ENCODE measurements around the gene SETBP1.

SETBP1 gene

DNA sequence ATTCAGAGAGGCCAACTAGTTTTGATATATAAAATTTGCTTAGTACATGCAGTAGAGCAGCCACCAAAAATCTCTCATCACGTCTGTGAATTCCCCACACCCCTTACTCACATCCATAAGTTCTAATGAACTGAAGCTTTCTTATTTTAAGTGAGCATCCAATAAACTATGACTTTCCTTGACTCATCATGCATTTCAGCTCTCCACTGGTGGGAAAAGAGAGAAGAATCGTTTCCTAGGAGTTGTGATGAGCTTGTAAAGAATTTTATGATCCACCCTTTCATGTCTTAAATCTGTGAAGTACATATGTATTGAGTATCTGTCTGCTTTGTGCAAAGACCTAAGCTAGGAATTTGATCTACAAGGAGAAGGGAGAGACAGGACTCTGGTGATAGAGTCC is 428.6 kb downstream of the SETBP1 start:
- TF ChIP-seq, protein P1, sequence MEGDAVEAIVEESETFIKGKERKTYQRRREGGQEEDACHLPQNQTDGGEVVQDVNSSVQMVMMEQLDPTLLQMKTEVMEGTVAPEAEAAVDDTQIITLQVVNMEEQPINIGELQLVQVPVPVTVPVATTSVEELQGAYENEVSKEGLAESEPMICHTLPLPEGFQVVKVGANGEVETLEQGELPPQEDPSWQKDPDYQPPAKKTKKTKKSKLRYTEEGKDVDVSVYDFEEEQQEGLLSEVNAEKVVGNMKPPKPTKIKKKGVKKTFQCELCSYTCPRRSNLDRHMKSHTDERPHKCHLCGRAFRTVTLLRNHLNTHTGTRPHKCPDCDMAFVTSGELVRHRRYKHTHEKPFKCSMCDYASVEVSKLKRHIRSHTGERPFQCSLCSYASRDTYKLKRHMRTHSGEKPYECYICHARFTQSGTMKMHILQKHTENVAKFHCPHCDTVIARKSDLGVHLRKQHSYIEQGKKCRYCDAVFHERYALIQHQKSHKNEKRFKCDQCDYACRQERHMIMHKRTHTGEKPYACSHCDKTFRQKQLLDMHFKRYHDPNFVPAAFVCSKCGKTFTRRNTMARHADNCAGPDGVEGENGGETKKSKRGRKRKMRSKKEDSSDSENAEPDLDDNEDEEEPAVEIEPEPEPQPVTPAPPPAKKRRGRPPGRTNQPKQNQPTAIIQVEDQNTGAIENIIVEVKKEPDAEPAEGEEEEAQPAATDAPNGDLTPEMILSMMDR (conservative IDR thresholded peaks at IDR 0.05; ENCODE audit: low read depth, low read length), result no peak
- no peak for DNase-seq (ENCODE audit: low read depth)

DNA sequence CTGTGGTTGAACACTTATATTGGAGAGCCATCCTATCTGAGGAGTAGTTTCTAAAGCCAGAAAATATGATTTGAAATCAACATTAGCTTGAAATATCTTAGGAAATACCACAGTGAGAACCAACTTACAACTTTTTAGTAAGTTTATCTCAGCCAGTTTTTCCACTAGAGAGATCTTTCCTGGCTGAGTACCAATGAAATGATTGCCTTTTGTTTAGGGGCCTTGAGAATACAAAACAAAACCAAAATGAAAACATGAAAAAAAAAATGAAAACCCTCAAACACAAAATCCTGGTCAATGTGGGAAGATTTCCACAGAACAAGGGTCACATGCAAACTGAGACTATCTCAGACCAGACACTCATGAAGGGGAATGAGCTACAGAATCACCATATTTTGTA is 429.0 kb downstream of the SETBP1 start:
- DNase-seq (ENCODE audit: low read depth), result no peak
- TF ChIP-seq, protein P1 (conservative IDR thresholded peaks at IDR 0.05; ENCODE audit: low read depth, low read length), result no peak
- no peak overlapping the region for H3K4me3 ChIP-seq (ENCODE audit: low read length)

More for the DNA sequence above, 428.6 kb downstream of the SETBP1 start:
- no peak overlapping the region for H3K4me3 ChIP-seq (ENCODE audit: low read length)

DNA sequence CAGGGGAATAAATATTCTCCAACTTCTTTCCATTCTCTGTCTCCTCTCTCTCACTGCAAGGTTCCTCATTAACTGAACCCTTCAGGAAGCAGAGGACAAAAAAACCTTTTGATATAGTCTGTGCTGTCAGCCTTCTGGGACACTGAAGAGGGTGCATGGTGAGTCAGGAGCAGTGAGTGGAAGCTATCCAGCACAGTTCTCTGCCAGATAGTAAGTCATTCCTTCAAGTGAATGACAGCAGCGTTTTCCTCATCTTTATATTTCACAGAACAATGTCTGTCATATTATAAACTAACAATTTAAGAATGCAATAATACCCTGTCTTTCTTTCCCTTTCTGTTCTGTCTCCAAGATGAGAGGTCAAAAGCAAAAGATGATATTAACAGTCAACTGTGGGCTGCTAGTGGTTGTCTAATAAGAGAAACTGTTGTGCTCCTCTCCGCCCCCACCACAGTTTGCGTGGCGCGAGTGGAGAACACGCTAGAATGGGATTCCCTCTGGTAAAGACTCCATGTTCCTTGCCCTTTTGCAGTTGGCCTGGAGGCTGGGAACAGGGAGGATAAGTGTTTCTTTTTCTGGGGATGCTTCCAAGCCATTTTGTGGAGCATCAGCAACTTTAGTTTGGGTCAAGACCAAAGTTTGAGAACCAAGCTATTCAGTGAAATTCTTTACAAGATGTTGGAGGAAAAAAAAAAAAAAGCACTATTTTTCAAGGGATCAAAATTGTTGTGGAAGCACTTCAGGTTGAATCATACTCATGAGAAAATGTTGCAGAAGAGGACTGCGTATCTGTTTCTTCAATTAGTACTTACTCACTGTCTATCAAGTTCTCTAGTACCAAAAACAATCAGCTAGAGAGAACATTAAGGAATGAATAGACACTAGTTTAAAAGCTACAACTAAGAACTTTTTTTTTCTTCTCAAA is 430.2 kb downstream of the SETBP1 start:
- DNase-seq (ENCODE audit: low read depth), result no peak
- H3K4me3 ChIP-seq (ENCODE audit: low read length), result no peak overlapping the region
- TF ChIP-seq, protein P1 (conservative IDR thresholded peaks at IDR 0.05; ENCODE audit: low read depth, low read length), result no peak

DNA sequence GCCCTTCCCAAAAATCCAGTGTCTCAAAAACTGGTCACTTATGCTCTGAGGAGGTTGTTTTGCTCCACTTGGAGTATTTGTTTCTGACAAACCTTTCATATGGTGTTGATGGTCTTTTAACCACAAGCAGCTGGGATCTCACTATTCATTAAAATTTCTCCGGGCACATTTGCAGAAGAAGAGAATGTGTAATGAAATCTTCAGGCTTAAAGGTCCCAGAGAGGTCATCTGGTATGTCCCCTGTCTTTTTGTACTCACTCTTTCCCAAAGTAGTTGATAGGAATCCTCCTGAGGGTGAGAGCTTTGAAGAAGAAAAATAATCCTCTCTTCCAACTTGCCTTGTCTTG is 430.8 kb downstream of the SETBP1 start:
- no peak for DNase-seq (ENCODE audit: low read depth)
- no peak overlapping the region for H3K4me3 ChIP-seq (ENCODE audit: low read length)
- TF ChIP-seq, protein P1 (conservative IDR thresholded peaks at IDR 0.05; ENCODE audit: low read depth, low read length), result no peak

DNA sequence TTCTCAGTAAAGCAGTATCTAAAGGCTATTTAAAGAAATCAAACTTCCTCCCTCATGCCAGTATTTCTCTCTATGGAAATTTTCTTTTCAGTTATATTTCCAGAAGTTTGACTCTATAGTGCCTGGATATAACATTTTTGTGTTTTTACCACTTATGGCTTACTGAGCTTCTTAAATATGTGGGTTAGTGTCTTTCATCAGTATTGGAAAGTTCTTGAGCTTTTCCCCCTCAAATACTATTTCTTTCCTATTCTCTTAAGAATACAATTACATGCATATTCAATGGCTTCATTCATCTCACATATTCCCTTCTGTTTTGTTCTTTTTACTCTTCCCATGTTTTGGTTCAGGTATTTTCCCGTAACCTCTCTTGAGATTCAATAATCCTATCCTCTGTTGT is 432.0 kb downstream of the SETBP1 start:
- no peak for DNase-seq (ENCODE audit: low read depth)
- H3K4me3 ChIP-seq (ENCODE audit: low read length), result no peak overlapping the region
- TF ChIP-seq, protein P1 (conservative IDR thresholded peaks at IDR 0.05; ENCODE audit: low read depth, low read length), result no peak

DNA sequence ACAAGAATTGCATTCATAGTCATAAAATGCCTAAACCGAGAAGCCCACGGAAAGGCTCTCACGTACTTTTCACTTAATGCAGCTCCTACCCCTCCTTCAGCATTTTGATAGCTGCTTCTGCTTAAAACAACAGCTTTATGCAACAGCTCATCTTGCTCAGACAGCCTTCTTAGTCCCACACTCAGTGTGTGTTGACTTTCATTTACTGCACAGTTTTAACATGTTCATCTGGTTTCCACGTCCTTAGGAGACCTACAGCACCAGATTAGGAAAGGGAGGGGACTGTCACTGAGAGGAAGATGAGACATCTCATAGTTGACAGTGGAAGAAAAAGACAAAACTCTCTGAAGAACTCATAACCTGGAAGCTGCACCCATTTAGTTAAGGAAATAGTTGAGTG is 435.4 kb downstream of the SETBP1 start:
- no peak overlapping the region for H3K4me3 ChIP-seq (ENCODE audit: low read length)
- DNase-seq (ENCODE audit: low read depth), result no peak
- TF ChIP-seq, protein P1 (conservative IDR thresholded peaks at IDR 0.05; ENCODE audit: low read depth, low read length), result no peak

All from retinal pigment epithelial cell (primary cell).